Transverse colon (tissue), 4 donors: ENCODE measurements around the gene EFEMP1.

Experiments
- EP300 ChIP-seq: sonication (generic); formaldehyde crosslinking; IDR thresholded peaks from one replicate; pipeline ENCODE4 v1.6.1; 2017; ENCODE audit warnings: antibody characterized with exemption, low read depth
- POLR2A ChIP-seq: fragments of 450-650 bp; IDR thresholded peaks from one replicate; pipeline ENCODE4 v1.6.1; 2016; ENCODE audit warnings: antibody characterized with exemption, mild to moderate bottlenecking, moderate library complexity
- POLR2AphosphoS5 ChIP-seq, 3 donors: sonication (generic); formaldehyde crosslinking; IDR thresholded peaks; one replicate each; pipeline ENCODE4 v1.6.1; 2016; ENCODE audit warnings: antibody characterized with exemption in 3 of 3
- TF ChIP-seq, protein P1 (sequence below), 5 experiments: fragments of 200-600 bp in 3 of 5; fragments of 450-650 bp in 2 of 5; sonication (generic) in 3 of 5; IDR thresholded peaks; 1 replicate in 2 of 5; 2 replicates in 3 of 5; pipeline ENCODE4 v1.5.1; 2016 to 2017; ENCODE audit warnings: antibody characterized with exemption in 5 of 5, inconsistent platforms in 3 of 5, mild to moderate bottlenecking in 2 of 5, moderate library complexity in 1 of 5

DNA sequence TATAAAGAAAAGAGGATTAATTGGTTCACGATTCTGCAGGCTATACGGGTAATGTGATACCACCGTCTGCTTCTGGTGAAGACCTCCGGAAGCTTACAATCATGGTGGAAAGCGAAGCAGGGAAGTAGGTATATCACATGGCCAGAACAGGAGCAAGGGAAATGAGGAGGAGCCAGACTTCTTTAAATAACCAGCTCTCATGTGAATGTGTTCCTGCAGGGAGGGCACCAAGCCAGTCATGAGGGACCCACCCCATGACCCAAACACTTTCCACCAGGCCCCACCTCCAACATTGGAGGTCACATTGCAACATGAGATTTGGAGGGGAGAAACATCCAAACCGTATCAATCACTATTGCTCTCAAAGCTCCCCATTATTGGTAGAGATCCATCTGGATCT lies 61.8 kb downstream of the EFEMP1 start:
- TF ChIP-seq EP300: no peak
- no peak for TF ChIP-seq POLR2AphosphoS5 (IDR thresholded peaks at IDR 0.05)
- TF ChIP-seq, protein P1, sequence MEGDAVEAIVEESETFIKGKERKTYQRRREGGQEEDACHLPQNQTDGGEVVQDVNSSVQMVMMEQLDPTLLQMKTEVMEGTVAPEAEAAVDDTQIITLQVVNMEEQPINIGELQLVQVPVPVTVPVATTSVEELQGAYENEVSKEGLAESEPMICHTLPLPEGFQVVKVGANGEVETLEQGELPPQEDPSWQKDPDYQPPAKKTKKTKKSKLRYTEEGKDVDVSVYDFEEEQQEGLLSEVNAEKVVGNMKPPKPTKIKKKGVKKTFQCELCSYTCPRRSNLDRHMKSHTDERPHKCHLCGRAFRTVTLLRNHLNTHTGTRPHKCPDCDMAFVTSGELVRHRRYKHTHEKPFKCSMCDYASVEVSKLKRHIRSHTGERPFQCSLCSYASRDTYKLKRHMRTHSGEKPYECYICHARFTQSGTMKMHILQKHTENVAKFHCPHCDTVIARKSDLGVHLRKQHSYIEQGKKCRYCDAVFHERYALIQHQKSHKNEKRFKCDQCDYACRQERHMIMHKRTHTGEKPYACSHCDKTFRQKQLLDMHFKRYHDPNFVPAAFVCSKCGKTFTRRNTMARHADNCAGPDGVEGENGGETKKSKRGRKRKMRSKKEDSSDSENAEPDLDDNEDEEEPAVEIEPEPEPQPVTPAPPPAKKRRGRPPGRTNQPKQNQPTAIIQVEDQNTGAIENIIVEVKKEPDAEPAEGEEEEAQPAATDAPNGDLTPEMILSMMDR (IDR thresholded peaks at IDR 0.05): no peak
- no peak for TF ChIP-seq POLR2A
